OCI-LY1 (cell line): Measurements from ENCODE around the gene ENO3.

ENCODE experiments used
- EZH2 ChIP-seq: fragments of 200-600 bp; sonication (generic), shearing (Covaris generic); IDR thresholded peaks from 2 replicates; pipeline ENCODE4 v1.8.0; 2017; ENCODE audit warnings: borderline replicate concordance, mixed run types, mild to moderate bottlenecking, antibody characterized with exemption, low read length, moderate library complexity, mixed read lengths
- TF ChIP-seq, protein P1 (sequence below): fragments of 200-600 bp; sonication (generic), shearing (Covaris generic); IDR thresholded peaks from 2 replicates; pipeline ENCODE4 v1.5.1; 2017; ENCODE audit warnings: mild to moderate bottlenecking, antibody characterized with exemption, low read length, moderate library complexity, mixed read lengths

DNA sequence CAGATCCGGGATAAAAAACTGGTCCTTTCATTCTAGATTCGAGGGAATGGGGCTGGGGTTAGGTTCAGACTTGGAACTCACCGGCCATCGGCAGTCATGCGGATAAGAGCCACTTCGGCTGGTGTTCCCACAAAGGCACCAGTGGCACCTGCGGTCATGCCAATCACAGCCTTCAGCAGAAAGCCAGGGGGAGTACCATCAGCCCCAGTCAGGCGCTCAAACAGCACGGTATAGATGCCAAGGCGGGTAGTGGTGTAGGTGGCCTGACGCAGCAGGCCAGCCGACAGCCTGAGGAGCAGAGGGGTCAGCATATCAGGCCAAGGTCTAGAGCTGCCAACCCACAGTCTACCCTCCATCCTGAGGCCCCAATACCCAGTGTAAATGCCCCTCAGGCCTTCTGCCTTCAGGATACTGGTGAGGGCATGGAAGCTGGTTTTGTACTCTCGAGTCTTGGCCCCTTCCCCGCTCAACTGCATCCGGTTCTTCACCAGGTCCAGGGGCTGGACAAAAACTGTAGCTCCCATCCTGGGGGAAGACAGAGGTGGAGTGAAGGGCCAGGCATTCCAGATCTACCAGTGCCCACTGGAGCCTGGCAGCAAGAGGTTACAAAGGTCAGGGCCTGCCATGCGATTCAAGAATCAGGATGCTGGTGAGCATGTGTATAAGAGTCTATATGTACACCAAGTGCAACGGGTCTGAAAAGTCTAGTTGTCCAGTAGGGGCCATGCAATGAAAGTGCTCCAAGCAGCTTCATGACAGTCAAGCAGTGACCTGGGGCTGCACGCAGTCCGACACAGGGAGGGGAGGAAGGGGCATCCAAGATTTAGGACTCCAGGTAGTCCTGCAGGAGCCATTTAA, 12.0 kb upstream of the ENO3 start:
- TF ChIP-seq, protein P1, sequence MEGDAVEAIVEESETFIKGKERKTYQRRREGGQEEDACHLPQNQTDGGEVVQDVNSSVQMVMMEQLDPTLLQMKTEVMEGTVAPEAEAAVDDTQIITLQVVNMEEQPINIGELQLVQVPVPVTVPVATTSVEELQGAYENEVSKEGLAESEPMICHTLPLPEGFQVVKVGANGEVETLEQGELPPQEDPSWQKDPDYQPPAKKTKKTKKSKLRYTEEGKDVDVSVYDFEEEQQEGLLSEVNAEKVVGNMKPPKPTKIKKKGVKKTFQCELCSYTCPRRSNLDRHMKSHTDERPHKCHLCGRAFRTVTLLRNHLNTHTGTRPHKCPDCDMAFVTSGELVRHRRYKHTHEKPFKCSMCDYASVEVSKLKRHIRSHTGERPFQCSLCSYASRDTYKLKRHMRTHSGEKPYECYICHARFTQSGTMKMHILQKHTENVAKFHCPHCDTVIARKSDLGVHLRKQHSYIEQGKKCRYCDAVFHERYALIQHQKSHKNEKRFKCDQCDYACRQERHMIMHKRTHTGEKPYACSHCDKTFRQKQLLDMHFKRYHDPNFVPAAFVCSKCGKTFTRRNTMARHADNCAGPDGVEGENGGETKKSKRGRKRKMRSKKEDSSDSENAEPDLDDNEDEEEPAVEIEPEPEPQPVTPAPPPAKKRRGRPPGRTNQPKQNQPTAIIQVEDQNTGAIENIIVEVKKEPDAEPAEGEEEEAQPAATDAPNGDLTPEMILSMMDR: no peak; the same call in 1 of the 2 replicates
- no peak for TF ChIP-seq EZH2
